ENCODE data around the gene CORO2B. TPM values are rescaled to one million over a fixed set of nuclear protein-coding genes. Genes with fewer than 3 reads are reported as not detected.

Gene CORO2B
- total and polyA plus RNA-seq, 2 experiments from 2014 or later, result 1.6 to 4.6 TPM

GRCh38 chr15:68695061-68695595 lies 116.3 kb downstream of the CORO2B start:
- H3K27ac Mint-ChIP-seq, result peak overlapping the region; percentile 39; the same call in 1 of the 2 replicates
- peak overlapping the region; percentile 72; the same call in 1 of the 2 replicates for H2AFZ ChIP-seq

More at GRCh38 chr15:68695061-68695595, 116.3 kb downstream of the CORO2B start:
- Histone ChIP-seq H3F3A (replicated peaks; ENCODE audit: low read depth) (no peaks in the 10 kb centered on the region), H4K20me1 (replicated peaks; ENCODE audit: insufficient read depth) (no peaks in the 10 kb centered on the region), H3K36me3 (ENCODE audit: insufficient read depth) (no peaks in the 10 kb centered on the region), H3K4me1 (ENCODE audit: insufficient read depth) (peaks cover 13% of the 10 kb centered on the region; the same call in 1 of the 2 replicates), H3K4me3 (no peak overlapping the region), H3K4me2 (no peak overlapping the region), H3K79me2 (replicated peaks; ENCODE audit: insufficient read depth) (no peaks in the 10 kb centered on the region), H3K27me3 (ENCODE audit: insufficient read depth) (no peaks in the 10 kb centered on the region), H3K9me2 (ENCODE audit: insufficient read depth) (no peaks in the 10 kb centered on the region), H3K27ac (ENCODE audit: low read depth) (no peak overlapping the region)
- H3K4me3 Mint-ChIP-seq, result no peak overlapping the region
- TF ChIP-seq CREB1 (CRISPR knock-in tag; IDR thresholded peaks at IDR 0.05; ENCODE audit: low read depth) (no peak), EZH2phosphoT487 (IDR thresholded peaks at IDR 0.05; ENCODE audit: unreplicated experiment) (no peak), CTCF (conservative IDR thresholded peaks at IDR 0.05; ENCODE audit: low read depth in 2 of 2) (no peak), ZNF462 (CRISPR knock-in tag; IDR thresholded peaks at IDR 0.05) (no peak), REST (IDR thresholded peaks at IDR 0.05; ENCODE audit: unreplicated experiment) (no peak), EZH2 (IDR thresholded peaks at IDR 0.05; ENCODE audit: low read depth, unreplicated experiment) (no peak), ZNF331 (CRISPR knock-in tag; IDR thresholded peaks at IDR 0.05; ENCODE audit: low read depth) (no peak), ETS1 (IDR thresholded peaks at IDR 0.05) (no peak), JUNB (IDR thresholded peaks at IDR 0.05; ENCODE audit: unreplicated experiment) (no peak), ZNF114 (CRISPR knock-in tag; IDR thresholded peaks at IDR 0.05) (no peak), STAT1 (IDR thresholded peaks at IDR 0.05; ENCODE audit: unreplicated experiment) (no peak), POLR2AphosphoS5 (IDR thresholded peaks at IDR 0.05; ENCODE audit: low read depth) (no peak), NANOG (IDR thresholded peaks at IDR 0.05; ENCODE audit: borderline replicate concordance) (no peak)
- ATAC-seq (no peak; the same call in 2 of the 3 replicates), DNase-seq (ENCODE audit: low spot score) (no peak)
- H3K27me3 Mint-ChIP-seq (ENCODE audit: insufficient read depth, low read depth, poor library complexity), result peaks cover 9% of the 10 kb centered on the region
- H3K36me3 Mint-ChIP-seq (ENCODE audit: low read depth), result peaks cover 4% of the 10 kb centered on the region; the same call in 1 of the 3 replicates
- peaks cover 3% of the 10 kb centered on the region; the same call in 2 of the 3 replicates for H3K9me3 Mint-ChIP-seq
- peaks cover 24% of the 10 kb centered on the region for H3K4me1 Mint-ChIP-seq

Measured in GM23338 (cell line).